ENCODE measurements around the gene TDRD9. TPM values are rescaled to one million over a fixed set of nuclear protein-coding genes. Genes with fewer than 3 reads are reported as not detected.

The TDRD9 gene
- total RNA-seq, 1 donor from 2014 or later: 2.5 TPM

Other genes starting within 250 kb of the TDRD9 start
- gene XRCC3, start 213.0 kb upstream of the TDRD9 start, total RNA-seq: 2.8 TPM
- gene ZFYVE21, start 212.6 kb upstream of the TDRD9 start, total RNA-seq: 46.9 TPM
- 101 TPM for gene PPP1R13B, start 80.9 kb upstream of the TDRD9 start, total RNA-seq
- gene RD3L, start 14.1 kb downstream of the TDRD9 start, total RNA-seq: 25.1 TPM
- 27.5 TPM for gene ASPG, start 157.2 kb downstream of the TDRD9 start, total RNA-seq
- 6.4 TPM for gene KIF26A, start 210.1 kb downstream of the TDRD9 start, total RNA-seq